H1 (cell line): ENCODE measurements around the gene MGAT4D. TPM values are rescaled to one million over a fixed set of nuclear protein-coding genes. Genes with fewer than 3 reads are reported as not detected.

Experiments used
- BCL11A ChIP-seq, 2 experiments: IDR thresholded peaks; one replicate each; pipeline ENCODE4 v1.6.1; 2011; ENCODE audit warnings: low read depth in 2 of 2, low read length in 2 of 2, mild to moderate bottlenecking in 2 of 2
- BRCA1 ChIP-seq: IDR thresholded peaks from 2 replicates; pipeline ENCODE4 v1.6.1; 2012; ENCODE audit warnings: low read depth, low read length, improper control_type of control experiment
- CTBP2 ChIP-seq: IDR thresholded peaks from 2 replicates; pipeline ENCODE4 v1.7.0; 2011; ENCODE audit warnings: borderline replicate concordance, mild to moderate bottlenecking, moderate library complexity, mixed read lengths, low read length; ENCODE audit not compliant: insufficient read depth, insufficient read length
- GABPA ChIP-seq: IDR thresholded peaks from 2 replicates; pipeline ENCODE4 v1.6.1; 2011; ENCODE audit warnings: mild to moderate bottlenecking, low read length, moderate library complexity, borderline replicate concordance; ENCODE audit not compliant: insufficient read depth
- GTF2F1 ChIP-seq: IDR thresholded peaks from 2 replicates; pipeline ENCODE4 v1.6.1; 2012; ENCODE audit warnings: low read depth, low read length, improper control_type of control experiment, borderline replicate concordance
- NANOG ChIP-seq: IDR thresholded peaks from 2 replicates; pipeline ENCODE4 v1.6.1; 2011; ENCODE audit warnings: low read length, low read depth, mild to moderate bottlenecking, inconsistent platforms; ENCODE audit not compliant: insufficient read depth, poor library complexity, severe bottlenecking
- RAD21 ChIP-seq, 2 experiments: IDR thresholded peaks in 1 of 2; conservative IDR thresholded peaks in 1 of 2; 2 replicates each; pipeline ENCODE4 v1.6.1; 2011; ENCODE audit warnings: low read depth in 2 of 2, low read length in 2 of 2, improper control_type of control experiment in 1 of 2, inconsistent platforms in 1 of 2, mild to moderate bottlenecking in 1 of 2, moderate library complexity in 1 of 2
- RXRA ChIP-seq: IDR thresholded peaks from 2 replicates; pipeline ENCODE4 v1.6.1; 2011; ENCODE audit warnings: low read depth, mild to moderate bottlenecking, low read length, moderate library complexity; ENCODE audit not compliant: insufficient read depth
- SIX5 ChIP-seq: IDR thresholded peaks from 2 replicates; pipeline ENCODE4 v1.6.1; 2011; ENCODE audit warnings: mild to moderate bottlenecking, low read depth, low read length
- TAF7 ChIP-seq: optimal IDR thresholded peaks from 2 replicates; pipeline ENCODE3; 2011; ENCODE audit warnings: low read depth, mild to moderate bottlenecking, inconsistent platforms, low read length, moderate library complexity, borderline replicate concordance
- polyA plus RNA-seq, 7 experiments: library from polyadenylated mRNA; depleted of rRNA in 3 of 7; stranded (reverse) in 5 of 7; unstranded in 2 of 7; fragments of >200 nt in 5 of 7; fragments of 200-250 nt in 2 of 7; gene quantifications; 1 replicate in 5 of 7; 2 replicates in 1 of 7; 4 replicates in 1 of 7; pipeline versions ENCODE4 v1.2.1 to v1.2.3, GENCODE V29; 2011 to 2013; ENCODE audit warnings: missing spikeins in 2 of 7, mixed read lengths in 2 of 7
- total RNA-seq: library from RNA; stranded (reverse); fragmentation: NEBNext Ultra II Directional; extraction: Animal tissue kit (Norgen Biotek cat#: 25700); gene quantifications from 2 replicates; pipeline ENCODE4 v1.2.1, GENCODE V29; 2021
- TF ChIP-seq, protein P1 (sequence below): fragments of 300-600 bp; sonication (generic); IDR thresholded peaks from 2 replicates; pipeline ENCODE4 v1.7.1; 2012; ENCODE audit warnings: low read length, moderate library complexity, mild to moderate bottlenecking, inconsistent platforms; ENCODE audit not compliant: insufficient replicate concordance

MGAT4D gene
- total and polyA plus RNA-seq, 2 of the 8 experiments (the other 6 are each of a cell fraction or from before 2014, with no cell fraction given) = not detected

DNA sequence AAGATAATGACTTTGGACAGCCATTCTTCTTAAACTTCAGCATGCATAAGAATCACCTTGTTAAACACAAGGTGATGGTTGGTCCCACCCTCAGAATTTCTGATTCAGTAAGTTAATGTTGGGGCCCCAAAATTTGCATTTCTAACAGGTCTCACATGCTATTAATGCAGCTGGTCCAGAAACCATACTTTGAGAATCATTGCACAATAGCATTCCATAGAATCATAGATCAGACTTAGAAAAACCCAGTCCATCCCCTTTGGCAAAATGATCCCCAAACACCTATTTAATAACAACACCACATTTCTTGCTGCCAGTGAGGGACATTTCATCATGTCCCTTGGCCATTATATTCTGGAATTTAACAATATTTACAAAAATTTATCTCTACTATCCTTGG is 6.2 kb upstream of the MGAT4D start (continued):
- TF ChIP-seq, protein P1, sequence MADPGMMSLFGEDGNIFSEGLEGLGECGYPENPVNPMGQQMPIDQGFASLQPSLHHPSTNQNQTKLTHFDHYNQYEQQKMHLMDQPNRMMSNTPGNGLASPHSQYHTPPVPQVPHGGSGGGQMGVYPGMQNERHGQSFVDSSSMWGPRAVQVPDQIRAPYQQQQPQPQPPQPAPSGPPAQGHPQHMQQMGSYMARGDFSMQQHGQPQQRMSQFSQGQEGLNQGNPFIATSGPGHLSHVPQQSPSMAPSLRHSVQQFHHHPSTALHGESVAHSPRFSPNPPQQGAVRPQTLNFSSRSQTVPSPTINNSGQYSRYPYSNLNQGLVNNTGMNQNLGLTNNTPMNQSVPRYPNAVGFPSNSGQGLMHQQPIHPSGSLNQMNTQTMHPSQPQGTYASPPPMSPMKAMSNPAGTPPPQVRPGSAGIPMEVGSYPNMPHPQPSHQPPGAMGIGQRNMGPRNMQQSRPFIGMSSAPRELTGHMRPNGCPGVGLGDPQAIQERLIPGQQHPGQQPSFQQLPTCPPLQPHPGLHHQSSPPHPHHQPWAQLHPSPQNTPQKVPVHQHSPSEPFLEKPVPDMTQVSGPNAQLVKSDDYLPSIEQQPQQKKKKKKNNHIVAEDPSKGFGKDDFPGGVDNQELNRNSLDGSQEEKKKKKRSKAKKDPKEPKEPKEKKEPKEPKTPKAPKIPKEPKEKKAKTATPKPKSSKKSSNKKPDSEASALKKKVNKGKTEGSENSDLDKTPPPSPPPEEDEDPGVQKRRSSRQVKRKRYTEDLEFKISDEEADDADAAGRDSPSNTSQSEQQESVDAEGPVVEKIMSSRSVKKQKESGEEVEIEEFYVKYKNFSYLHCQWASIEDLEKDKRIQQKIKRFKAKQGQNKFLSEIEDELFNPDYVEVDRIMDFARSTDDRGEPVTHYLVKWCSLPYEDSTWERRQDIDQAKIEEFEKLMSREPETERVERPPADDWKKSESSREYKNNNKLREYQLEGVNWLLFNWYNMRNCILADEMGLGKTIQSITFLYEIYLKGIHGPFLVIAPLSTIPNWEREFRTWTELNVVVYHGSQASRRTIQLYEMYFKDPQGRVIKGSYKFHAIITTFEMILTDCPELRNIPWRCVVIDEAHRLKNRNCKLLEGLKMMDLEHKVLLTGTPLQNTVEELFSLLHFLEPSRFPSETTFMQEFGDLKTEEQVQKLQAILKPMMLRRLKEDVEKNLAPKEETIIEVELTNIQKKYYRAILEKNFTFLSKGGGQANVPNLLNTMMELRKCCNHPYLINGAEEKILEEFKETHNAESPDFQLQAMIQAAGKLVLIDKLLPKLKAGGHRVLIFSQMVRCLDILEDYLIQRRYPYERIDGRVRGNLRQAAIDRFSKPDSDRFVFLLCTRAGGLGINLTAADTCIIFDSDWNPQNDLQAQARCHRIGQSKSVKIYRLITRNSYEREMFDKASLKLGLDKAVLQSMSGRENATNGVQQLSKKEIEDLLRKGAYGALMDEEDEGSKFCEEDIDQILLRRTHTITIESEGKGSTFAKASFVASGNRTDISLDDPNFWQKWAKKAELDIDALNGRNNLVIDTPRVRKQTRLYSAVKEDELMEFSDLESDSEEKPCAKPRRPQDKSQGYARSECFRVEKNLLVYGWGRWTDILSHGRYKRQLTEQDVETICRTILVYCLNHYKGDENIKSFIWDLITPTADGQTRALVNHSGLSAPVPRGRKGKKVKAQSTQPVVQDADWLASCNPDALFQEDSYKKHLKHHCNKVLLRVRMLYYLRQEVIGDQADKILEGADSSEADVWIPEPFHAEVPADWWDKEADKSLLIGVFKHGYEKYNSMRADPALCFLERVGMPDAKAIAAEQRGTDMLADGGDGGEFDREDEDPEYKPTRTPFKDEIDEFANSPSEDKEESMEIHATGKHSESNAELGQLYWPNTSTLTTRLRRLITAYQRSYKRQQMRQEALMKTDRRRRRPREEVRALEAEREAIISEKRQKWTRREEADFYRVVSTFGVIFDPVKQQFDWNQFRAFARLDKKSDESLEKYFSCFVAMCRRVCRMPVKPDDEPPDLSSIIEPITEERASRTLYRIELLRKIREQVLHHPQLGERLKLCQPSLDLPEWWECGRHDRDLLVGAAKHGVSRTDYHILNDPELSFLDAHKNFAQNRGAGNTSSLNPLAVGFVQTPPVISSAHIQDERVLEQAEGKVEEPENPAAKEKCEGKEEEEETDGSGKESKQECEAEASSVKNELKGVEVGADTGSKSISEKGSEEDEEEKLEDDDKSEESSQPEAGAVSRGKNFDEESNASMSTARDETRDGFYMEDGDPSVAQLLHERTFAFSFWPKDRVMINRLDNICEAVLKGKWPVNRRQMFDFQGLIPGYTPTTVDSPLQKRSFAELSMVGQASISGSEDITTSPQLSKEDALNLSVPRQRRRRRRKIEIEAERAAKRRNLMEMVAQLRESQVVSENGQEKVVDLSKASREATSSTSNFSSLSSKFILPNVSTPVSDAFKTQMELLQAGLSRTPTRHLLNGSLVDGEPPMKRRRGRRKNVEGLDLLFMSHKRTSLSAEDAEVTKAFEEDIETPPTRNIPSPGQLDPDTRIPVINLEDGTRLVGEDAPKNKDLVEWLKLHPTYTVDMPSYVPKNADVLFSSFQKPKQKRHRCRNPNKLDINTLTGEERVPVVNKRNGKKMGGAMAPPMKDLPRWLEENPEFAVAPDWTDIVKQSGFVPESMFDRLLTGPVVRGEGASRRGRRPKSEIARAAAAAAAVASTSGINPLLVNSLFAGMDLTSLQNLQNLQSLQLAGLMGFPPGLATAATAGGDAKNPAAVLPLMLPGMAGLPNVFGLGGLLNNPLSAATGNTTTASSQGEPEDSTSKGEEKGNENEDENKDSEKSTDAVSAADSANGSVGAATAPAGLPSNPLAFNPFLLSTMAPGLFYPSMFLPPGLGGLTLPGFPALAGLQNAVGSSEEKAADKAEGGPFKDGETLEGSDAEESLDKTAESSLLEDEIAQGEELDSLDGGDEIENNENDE = no peak
- TF ChIP-seq NANOG = no peak
- TF ChIP-seq CTBP2 = no peak
- TF ChIP-seq RXRA = no peak
- TF ChIP-seq BRCA1 = no peak
- no peak for TF ChIP-seq SIX5
- no peak for TF ChIP-seq BCL11A (IDR thresholded peaks at IDR 0.05; ENCODE audit: low read depth in 2 of 2, low read length in 2 of 2)
- TF ChIP-seq RAD21 (IDR thresholded peaks at IDR 0.05 in 1 of 2, conservative IDR thresholded peaks at IDR 0.05 in 1 of 2; ENCODE audit: low read depth in 2 of 2, low read length in 2 of 2) = no peak
- no peak for TF ChIP-seq GABPA
- no peak for TF ChIP-seq TAF7
- TF ChIP-seq GTF2F1 = no peak
